Measurements from ENCODE around the gene GPR55.

GPR55 gene

GRCh38 chr2:230934231-230935129 is 9.4 kb upstream of the GPR55 start:
- DNase-seq: no peak

- no peak for DNase-seq
Observed at GRCh38 chr2:230933521-230934180, 8.6 kb upstream of the GPR55 start.

GRCh38 chr2:230932556-230933511 is 7.8 kb upstream of the GPR55 start:
- DNase-seq: peak; percentile 13

GRCh38 chr2:230931556-230932231 is 6.7 kb upstream of the GPR55 start:
- DNase-seq: no peak

- no peak for DNase-seq
Observed at GRCh38 chr2:230930928-230931555, 6.0 kb upstream of the GPR55 start.

GRCh38 chr2:230930149-230930780 is 5.2 kb upstream of the GPR55 start:
- DNase-seq: no peak

- no peak for DNase-seq
Observed at GRCh38 chr2:230929381-230930148, 4.5 kb upstream of the GPR55 start.

GRCh38 chr2:230928701-230929380 is 3.8 kb upstream of the GPR55 start:
- no peak for DNase-seq

GRCh38 chr2:230927711-230928341 is 2.8 kb upstream of the GPR55 start:
- no peak for DNase-seq

- no peak for DNase-seq
Observed at GRCh38 chr2:230925879-230926765, 1.1 kb upstream of the GPR55 start.

GRCh38 chr2:230925443-230925878 is 419 bp upstream of the GPR55 start:
- DNase-seq: no peak

GRCh38 chr2:230924092-230924469 is 961 bp downstream of the GPR55 start:
- no peak for DNase-seq

- no peak for DNase-seq
Observed at GRCh38 chr2:230922951-230923717, 1.9 kb downstream of the GPR55 start.

- DNase-seq: no peak
Observed at GRCh38 chr2:230921806-230922595, 3.0 kb downstream of the GPR55 start.

- no peak for DNase-seq
Observed at GRCh38 chr2:230920167-230920566, 4.9 kb downstream of the GPR55 start.

- no peak for DNase-seq
Observed at GRCh38 chr2:230919681-230920080, 5.4 kb downstream of the GPR55 start.

GRCh38 chr2:230919240-230919639 is 5.8 kb downstream of the GPR55 start:
- no peak for DNase-seq
